A673 (cell line): ENCODE results near the gene ACADL. TPM values are rescaled to one million over a fixed set of nuclear protein-coding genes. Genes with fewer than 3 reads are reported as not detected.
A peak's percentile ranks its signal among the peaks of the same experiment; 100 is the strongest.

ENCODE experiments used
- Bru-seq: library from RNA; stranded (reverse); fragments of 400-500 nt; gene quantifications from one replicate; lab custom pipeline; 2021; lab: Mats Ljungman, UMichigan
- BruChase-seq, 2 experiments: library from RNA; stranded (reverse); fragments of 400-500 nt; gene quantifications; one replicate each; lab custom pipeline; 2021; lab: Mats Ljungman, UMichigan
- BruUV-seq: library from RNA; stranded (reverse); fragments of 400-500 nt; replicated peaks from 2 replicates; lab custom pipeline; 2021; lab: Mats Ljungman, UMichigan
- CTCF ChIA-PET: fragments of 300-600 bp; sonication (Branson Sonifier 250); formaldehyde crosslinking; loops from one replicate; lab custom pipeline; 2022; ENCODE audit warnings: antibody characterized with exemption; lab: Charles Lee
- POLR2A ChIA-PET: fragments of 300-600 bp; sonication (Branson Sonifier 250); formaldehyde crosslinking; loops from one replicate; lab custom pipeline; 2022; ENCODE audit warnings: antibody characterized with exemption; ENCODE audit not compliant: low non-redundant PET; lab: Charles Lee
- DNase-seq: peaks from one replicate; pipeline ENCODE4 v3.0.0-alpha.2; 2015; ENCODE audit warnings: low spot score
- H3K27ac ChIP-seq: fragments of 200-600 bp; sonication (generic); 2 replicates; pipeline ENCODE4 v1.5.1; 2016; ENCODE audit warnings: mixed run types, low read depth, mild to moderate bottlenecking, mixed read lengths, antibody characterized with exemption, low read length; ENCODE audit not compliant: poor library complexity, severe bottlenecking
- H3K27me3 ChIP-seq: fragments of 200-600 bp; sonication (generic); replicated peaks from 2 replicates; pipeline ENCODE4 v1.6.1; 2017; ENCODE audit warnings: mixed run types, low read depth, mild to moderate bottlenecking, mixed read lengths, antibody characterized with exemption, low read length; ENCODE audit not compliant: insufficient read depth, poor library complexity
- H3K36me3 ChIP-seq: fragments of 200-600 bp; sonication (generic); 2 replicates; pipeline ENCODE4 v1.6.1; 2016; ENCODE audit warnings: mixed run types, mild to moderate bottlenecking, mixed read lengths, antibody characterized with exemption, low read length; ENCODE audit not compliant: insufficient read depth, poor library complexity, severe bottlenecking
- H3K4me1 ChIP-seq: fragments of 200-600 bp; sonication (generic); 2 replicates; pipeline ENCODE4 v1.6.1; 2017; ENCODE audit warnings: mixed run types, mild to moderate bottlenecking, mixed read lengths, antibody characterized with exemption, low read length; ENCODE audit not compliant: insufficient read depth, poor library complexity, severe bottlenecking
- H3K4me3 ChIP-seq: fragments of 200-600 bp; sonication (generic); 2 replicates; pipeline ENCODE4 v1.5.1; 2016; ENCODE audit warnings: low read depth, mixed run types, mild to moderate bottlenecking, mixed read lengths, low read length; ENCODE audit not compliant: poor library complexity, severe bottlenecking
- H3K9me3 ChIP-seq: fragments of 200-600 bp; sonication (generic); 2 replicates; pipeline ENCODE4 v1.6.1; 2016; ENCODE audit warnings: mixed run types, low read depth, mild to moderate bottlenecking, mixed read lengths, antibody characterized with exemption, low read length; ENCODE audit not compliant: poor library complexity, severe bottlenecking
- EZH2 ChIP-seq: fragments of 200-600 bp; sonication (generic); IDR thresholded peaks from 2 replicates; pipeline ENCODE4 v1.6.1; 2017; ENCODE audit warnings: borderline replicate concordance, low read depth, mild to moderate bottlenecking, mixed read lengths, antibody characterized with exemption, low read length; ENCODE audit not compliant: poor library complexity, severe bottlenecking
- intact Hi-C: fragments of 100-400 bp; cut with micrococcal nuclease; formaldehyde crosslinking; loops from one replicate; pipeline ENCODE4 v1.10.0; 2022; ENCODE audit not compliant: unreplicated experiment
- long read RNA-seq: library from polyadenylated mRNA; stranded (forward); transcript quantifications from one replicate; pipeline ENCODE4 v2.0.0, GENCODE V29; 2022
- total RNA-seq: library from RNA; stranded (reverse); gene quantifications from 2 replicates; pipeline ENCODE4 v1.2.3, GENCODE V29; 2021
- TF ChIP-seq, protein P1 (sequence below): fragments of 300-800, 200-600 bp; sonication (generic); conservative IDR thresholded peaks from 2 replicates; pipeline ENCODE4 v1.5.1; 2017; ENCODE audit warnings: low read depth, mild to moderate bottlenecking, antibody characterized with exemption, low read length, moderate library complexity, mixed read lengths

The ACADL gene
- total RNA-seq (0.15 TPM in 1 of 2 replicates, not detected in the other), Bru-seq, nascent RNA (percentile 17 among the genes with signal in this experiment), BruChase-seq, experiment 1, labeled RNA remaining after a 2-hour chase (percentile 16 among the genes with signal in this experiment), BruChase-seq, experiment 2, labeled RNA remaining after a 6-hour chase (percentile 2 among the genes with signal in this experiment)
- long read RNA-seq = 0 reads

DNA sequence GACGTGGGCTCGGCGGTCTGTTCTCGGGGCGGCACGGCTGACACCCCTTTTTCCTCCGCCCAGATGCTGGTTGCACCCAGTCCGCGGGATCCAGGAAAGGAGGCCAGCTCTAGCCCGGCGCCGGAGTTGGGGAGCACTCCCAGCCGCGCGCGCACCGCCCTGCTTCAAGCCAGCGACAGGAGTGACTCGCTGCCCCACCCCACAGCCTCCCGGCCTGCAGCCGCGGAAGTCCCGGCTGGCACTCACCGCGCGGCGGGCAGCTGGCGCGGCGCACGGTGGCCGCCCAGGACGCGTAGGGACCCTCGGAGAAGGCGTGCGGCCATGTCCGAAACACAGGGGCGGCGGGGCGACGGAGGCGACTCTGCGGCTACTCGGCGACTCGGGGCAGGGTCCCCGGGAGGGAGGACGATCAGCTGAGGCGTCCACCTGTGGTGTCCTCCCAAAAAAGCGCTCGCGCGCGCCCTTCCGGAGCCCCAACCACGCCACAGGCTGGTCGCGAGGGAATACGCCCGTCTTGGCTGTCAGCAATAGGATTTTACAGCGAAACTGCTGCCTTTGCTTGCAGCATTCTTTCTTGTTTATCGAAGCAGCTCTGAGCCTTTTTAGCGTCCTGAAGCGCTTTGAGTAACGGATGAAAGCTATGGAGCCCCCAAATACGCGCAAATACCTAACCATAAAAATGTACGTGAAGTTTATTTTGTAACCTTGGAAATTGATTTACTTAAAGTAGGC, at the start of gene ACADL:
TSS of gene ACADL (minus strand) at position 507 of the 732 bp plus-strand sequence. CDS start at position 323, 184 bp downstream.
- H3K4me1 ChIP-seq = no peaks in the 10 kb centered on the region
- TF ChIP-seq, protein P1, sequence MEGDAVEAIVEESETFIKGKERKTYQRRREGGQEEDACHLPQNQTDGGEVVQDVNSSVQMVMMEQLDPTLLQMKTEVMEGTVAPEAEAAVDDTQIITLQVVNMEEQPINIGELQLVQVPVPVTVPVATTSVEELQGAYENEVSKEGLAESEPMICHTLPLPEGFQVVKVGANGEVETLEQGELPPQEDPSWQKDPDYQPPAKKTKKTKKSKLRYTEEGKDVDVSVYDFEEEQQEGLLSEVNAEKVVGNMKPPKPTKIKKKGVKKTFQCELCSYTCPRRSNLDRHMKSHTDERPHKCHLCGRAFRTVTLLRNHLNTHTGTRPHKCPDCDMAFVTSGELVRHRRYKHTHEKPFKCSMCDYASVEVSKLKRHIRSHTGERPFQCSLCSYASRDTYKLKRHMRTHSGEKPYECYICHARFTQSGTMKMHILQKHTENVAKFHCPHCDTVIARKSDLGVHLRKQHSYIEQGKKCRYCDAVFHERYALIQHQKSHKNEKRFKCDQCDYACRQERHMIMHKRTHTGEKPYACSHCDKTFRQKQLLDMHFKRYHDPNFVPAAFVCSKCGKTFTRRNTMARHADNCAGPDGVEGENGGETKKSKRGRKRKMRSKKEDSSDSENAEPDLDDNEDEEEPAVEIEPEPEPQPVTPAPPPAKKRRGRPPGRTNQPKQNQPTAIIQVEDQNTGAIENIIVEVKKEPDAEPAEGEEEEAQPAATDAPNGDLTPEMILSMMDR = no peak
- no peak for TF ChIP-seq EZH2
- no peak within 1 kb of the TSS for H3K27ac ChIP-seq
- H3K4me3 ChIP-seq = peak within 1 kb of the TSS; percentile 50
- peak; percentile 36 for DNase-seq
- POLR2A ChIA-PET = no interaction called here
- no peaks in the 10 kb centered on the region for H3K36me3 ChIP-seq
- no TSS peak for BruUV-seq
- H3K27me3 ChIP-seq = peaks cover 60% of the 10 kb centered on the region
- no peaks in the 10 kb centered on the region for H3K9me3 ChIP-seq
- CTCF ChIA-PET = no interaction called here
- intact Hi-C loops = no loop called here

DNA sequence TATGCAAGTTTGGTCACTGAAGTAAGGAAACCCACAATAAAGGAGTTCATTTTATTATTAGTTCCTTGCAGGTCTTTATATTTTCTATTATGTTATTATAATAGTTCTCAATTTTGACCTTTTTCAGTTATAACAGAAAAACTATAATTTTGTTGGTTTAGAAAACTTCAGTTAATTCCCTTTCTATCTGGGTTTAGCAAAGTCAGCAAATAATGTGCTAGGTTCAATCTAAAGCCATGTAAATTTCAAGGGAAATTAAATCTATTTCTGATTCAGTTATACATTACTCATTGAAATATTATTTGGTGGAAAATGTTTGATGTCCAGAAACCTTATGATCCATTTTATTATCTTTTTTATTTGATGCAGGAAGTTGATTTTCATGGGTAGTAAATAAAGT, 46.1 kb upstream of the ACADL start:
- intact Hi-C loops = no loop called here
- BruUV-seq = no TSS peak
- ChIA-PET POLR2A (no interaction called here), CTCF (no interaction called here)
- Histone ChIP-seq H3K27ac (no peak overlapping the region), H3K27me3 (peaks cover 13% of the 10 kb centered on the region), H3K9me3 (no peaks in the 10 kb centered on the region), H3K4me3 (no peak overlapping the region), H3K36me3 (no peaks in the 10 kb centered on the region), H3K4me1 (no peaks in the 10 kb centered on the region)
- DNase-seq = no peak
- TF ChIP-seq EZH2 = no peak

DNA sequence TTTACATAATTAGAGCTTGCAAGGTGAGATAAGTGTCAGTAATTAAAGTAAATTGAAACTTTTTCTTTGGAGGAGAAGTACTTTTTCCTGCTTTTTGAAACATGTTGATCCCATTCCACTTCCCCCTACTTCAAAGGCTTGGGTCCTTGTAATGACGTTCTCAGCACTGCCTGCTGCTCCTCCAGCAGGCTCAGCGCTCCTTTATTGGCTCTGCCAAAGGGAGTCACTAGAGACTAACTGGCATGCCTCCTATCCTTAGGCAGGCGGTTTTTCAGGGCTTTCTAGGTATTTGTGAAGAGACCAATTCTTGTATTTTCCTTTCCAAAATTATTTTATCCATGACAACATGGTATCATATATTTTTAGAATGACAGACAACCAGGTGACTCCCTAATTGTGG, 43.9 kb upstream of the ACADL start:
- no peak for TF ChIP-seq EZH2
- TF ChIP-seq, protein P1 = no peak
- Histone ChIP-seq H3K4me1 (no peaks in the 10 kb centered on the region), H3K27me3 (peaks cover 13% of the 10 kb centered on the region), H3K9me3 (no peaks in the 10 kb centered on the region), H3K4me3 (no peak overlapping the region), H3K27ac (no peak overlapping the region), H3K36me3 (no peaks in the 10 kb centered on the region)
- BruUV-seq = no TSS peak
- CTCF ChIA-PET = no interaction called here
- DNase-seq = no peak
- intact Hi-C loops = no loop called here
- POLR2A ChIA-PET = no interaction called here
